GM19193 (cell line): Measurements from ENCODE around the gene OTOP1.

Source experiments
- POLR2A ChIP-seq: IDR thresholded peaks from 4 replicates; pipeline ENCODE4 v1.6.1; 2011; ENCODE audit not compliant: insufficient read depth, insufficient read length; ENCODE audit errors: extremely low read depth

OTOP1 gene

DNA sequence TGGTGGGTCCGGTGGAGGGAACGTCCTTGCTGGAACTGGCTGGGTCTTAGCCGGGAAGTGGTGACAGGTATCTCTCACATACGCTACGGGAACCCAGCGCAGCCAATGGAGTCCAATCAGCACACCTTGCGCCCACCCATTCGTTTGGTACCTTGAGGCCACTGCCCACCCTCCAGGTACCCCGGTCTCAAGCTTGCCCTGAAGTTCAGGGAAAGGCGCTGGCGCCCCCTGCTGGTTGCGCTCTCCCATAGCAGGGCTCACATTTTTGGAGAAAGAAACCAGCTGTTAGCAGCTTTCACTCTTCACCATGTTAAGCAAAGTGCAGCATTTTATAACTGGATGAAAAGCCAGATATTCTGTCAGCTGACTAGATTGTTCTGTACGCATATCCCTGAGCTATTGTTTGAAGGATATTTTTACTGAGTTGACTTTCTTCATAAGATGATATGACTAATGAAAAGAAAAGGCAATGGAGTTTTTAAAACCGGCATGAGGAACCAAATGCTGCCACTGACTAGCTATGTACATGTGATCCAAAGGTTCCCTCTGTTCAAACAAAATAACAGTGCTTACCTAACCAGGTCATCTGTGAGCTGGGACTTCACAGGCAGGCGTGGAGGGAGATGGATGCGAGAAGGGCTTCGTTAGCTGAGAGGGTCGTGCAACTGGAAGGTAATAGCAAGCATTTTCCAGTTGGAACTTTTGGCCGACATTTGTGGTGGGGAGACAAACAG, 43.7 kb downstream of the OTOP1 start:
- TF ChIP-seq POLR2A, result no peak

- TF ChIP-seq POLR2A, result no peak
Observed at GRCh38 chr4:4170596-4171150, 56.1 kb downstream of the OTOP1 start.
